Stomach (tissue), 9 donors: Measurements from ENCODE around the gene FAM3B. TPM values are rescaled to one million over a fixed set of nuclear protein-coding genes. Genes with fewer than 3 reads are reported as not detected.

ENCODE experiments used
- DNase-seq, 2 donors: peaks; one replicate each; pipeline versions ENCODE4 v3.0.0 to v3.0.0-alpha.2; 2013 to 2019
- H3K27ac ChIP-seq, 5 donors: fragments of 200-600 bp in 4 of 5; sonication (generic) in 4 of 5; one replicate each; pipeline ENCODE4 v1.5.1; 2013 to 2019; ENCODE audit warnings: mild to moderate bottlenecking in 1 of 5, moderate library complexity in 1 of 5
- H3K27me3 ChIP-seq, 3 donors: fragments of 200-600 bp; sonication (generic); one replicate each; pipeline ENCODE4 v1.5.1; 2017 to 2019; ENCODE audit warnings: mixed run types in 1 of 3
- H3K36me3 ChIP-seq, 4 donors: fragments of 200-600 bp; sonication (generic); 1 replicate in 3 of 4; 2 replicates in 1 of 4; pipeline ENCODE4 v1.5.1; 2016 to 2019
- H3K4me1 ChIP-seq, 4 donors: fragments of 200-600 bp; sonication (generic); one replicate each; pipeline ENCODE4 v1.5.1; 2016 to 2019
- H3K4me3 ChIP-seq, 4 donors: fragments of 200-600 bp; sonication (generic) in 3 of 4; one replicate each; pipeline ENCODE4 v1.5.1; 2016 to 2019; ENCODE audit warnings: mild to moderate bottlenecking in 1 of 4
- H3K9me3 ChIP-seq, 4 donors: fragments of 200-600 bp; sonication (generic); one replicate each; pipeline ENCODE4 v1.5.1; 2016 to 2019
- CTCF ChIP-seq, 7 experiments: fragments of 450-650 bp in 4 of 7; fragments of 200-600 bp in 3 of 7; sonication (generic) in 3 of 7; IDR thresholded peaks; one replicate each; pipeline ENCODE4 v1.5.1; 2016 to 2019; ENCODE audit warnings: antibody characterized with exemption in 7 of 7, control low read depth in 2 of 7, mild to moderate bottlenecking in 1 of 7
- EP300 ChIP-seq: sonication (generic); formaldehyde crosslinking; IDR thresholded peaks from one replicate; pipeline ENCODE4 v1.6.1; 2017; ENCODE audit warnings: antibody characterized with exemption
- POLR2A ChIP-seq, 4 donors: fragments of 450-650 bp; IDR thresholded peaks; one replicate each; pipeline ENCODE4 v1.6.1; 2016; ENCODE audit warnings: antibody characterized with exemption in 4 of 4, control low read depth in 2 of 4, mild to moderate bottlenecking in 1 of 4, moderate library complexity in 1 of 4
- POLR2AphosphoS5 ChIP-seq, 3 donors: sonication (generic); formaldehyde crosslinking; IDR thresholded peaks; one replicate each; pipeline ENCODE4 v1.6.1; 2016; ENCODE audit warnings: antibody characterized with exemption in 3 of 3
- WGBS, 5 donors: extraction: QIAGEN DNeasy Blood & Tissue Kit in 3 of 5; methylation state at CpG; one replicate each; pipeline versions ENCODE4 v1.1.5 to v1.1.7; 2013 to 2018; 5-methylcytosine and 5-hydroxymethylcytosine counted together
- intact Hi-C: fragments of 100-400 bp; cut with DNase I; formaldehyde crosslinking; loops from one replicate; pipeline ENCODE4 v1.15.1; 2023; ENCODE audit warnings: low total_unique reads
- polyA plus RNA-seq, 3 donors: library from polyadenylated mRNA; stranded (reverse); fragments of 200-250 nt; gene quantifications; one replicate each; pipeline ENCODE4 v1.2.3, GENCODE V29; 2013
- total RNA-seq, 5 donors: library from RNA; depleted of rRNA; stranded (reverse); fragments of >200 nt; gene quantifications; one replicate each; pipeline versions ENCODE4 v1.1.0 to v1.2.3, GENCODE V29; 2014 to 2016
- donor health status: healthy with polysubstance abuse.
- donor health status: Bipolar disorder and iron deficiency.
- donor health status: healthy.

The FAM3B gene
- total and polyA plus RNA-seq, 8 donors: 12.3 to 103 (median 89.0) TPM; not detected in 1

- no peaks in the 10 kb centered on the region for H3K9me3 ChIP-seq
Observed at GRCh38 chr21:41399246-41399800, 82.7 kb downstream of the FAM3B start.

GRCh38 chr21:41402231-41402630, 85.6 kb downstream of the FAM3B start:
- intact Hi-C loops: no loop called here
- Histone ChIP-seq H3K36me3 (peaks cover 0 to 90% (median 67%) of the 10 kb centered on the region in 4 donors), H3K4me3 (no peak overlapping the region), H3K4me1 (peaks cover 0 to 8% (median 4%) of the 10 kb centered on the region in 4 donors), H3K27me3 (no peaks in the 10 kb centered on the region), H3K27ac (no peak overlapping the region), H3K9me3 (no peaks in the 10 kb centered on the region)
- WGBS, 5 donors: 93 to 96% (median 93%) methylated on average over 10 to 11 of the region's 11 CpGs
- no peak for DNase-seq
- no peak for TF ChIP-seq POLR2AphosphoS5 (IDR thresholded peaks at IDR 0.05)
- TF ChIP-seq CTCF (IDR thresholded peaks at IDR 0.05): no peak
- no peak for TF ChIP-seq POLR2A (IDR thresholded peaks at IDR 0.05)
- TF ChIP-seq EP300: no peak

More at GRCh38 chr21:41399246-41399800, 82.7 kb downstream of the FAM3B start:
- Histone ChIP-seq H3K27ac (no peak overlapping the region), H3K4me3 (no peak overlapping the region), H3K27me3 (no peaks in the 10 kb centered on the region), H3K36me3 (peaks cover 0 to 84% (median 62%) of the 10 kb centered on the region in 4 donors), H3K4me1 (peaks cover 0 to 23% (median 11%) of the 10 kb centered on the region in 4 donors)
- TF ChIP-seq POLR2A (IDR thresholded peaks at IDR 0.05) (no peak), CTCF (IDR thresholded peaks at IDR 0.05) (no peak), EP300 (no peak), POLR2AphosphoS5 (IDR thresholded peaks at IDR 0.05) (no peak)
- DNase-seq: no peak
- intact Hi-C loops: no loop called here
- WGBS, 5 donors: 72 to 86% (median 77%) methylated on average over 7 of the region's 7 CpGs

DNA sequence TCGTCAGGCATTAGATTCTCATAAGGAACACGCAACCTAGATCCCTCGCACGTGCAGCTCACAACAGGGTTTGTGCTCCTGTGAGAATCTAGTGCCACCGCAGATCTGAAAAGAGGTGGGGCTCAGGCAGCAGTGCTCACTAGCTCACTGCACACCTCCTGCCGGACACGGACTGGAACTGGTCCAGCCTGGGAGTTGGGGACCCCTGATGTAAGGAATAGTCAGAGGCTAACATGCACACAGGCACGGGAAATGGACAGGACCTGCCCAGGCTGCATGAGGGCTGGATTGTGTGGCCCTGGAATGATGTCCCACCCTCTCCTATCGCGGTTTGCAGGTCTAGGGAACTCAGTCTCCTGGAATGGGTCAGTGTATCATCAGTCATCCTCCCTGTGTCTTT, 86.2 kb downstream of the FAM3B start:
- Histone ChIP-seq H3K4me1 (peaks cover 0 to 3% (median 0%) of the 10 kb centered on the region in 4 donors), H3K27me3 (no peaks in the 10 kb centered on the region), H3K4me3 (no peak overlapping the region), H3K36me3 (peaks cover 0 to 90% (median 68%) of the 10 kb centered on the region in 4 donors), H3K9me3 (no peaks in the 10 kb centered on the region), H3K27ac (no peak overlapping the region)
- TF ChIP-seq POLR2AphosphoS5 (IDR thresholded peaks at IDR 0.05): no peak
- no peak for TF ChIP-seq POLR2A (IDR thresholded peaks at IDR 0.05)
- no peak for TF ChIP-seq CTCF (IDR thresholded peaks at IDR 0.05)
- no peak for TF ChIP-seq EP300
- DNase-seq: no peak
- WGBS, 5 donors: 90 to 97% (median 94%) methylated on average over 9 to 10 of the region's 10 CpGs
- intact Hi-C loops: no loop called here

DNA sequence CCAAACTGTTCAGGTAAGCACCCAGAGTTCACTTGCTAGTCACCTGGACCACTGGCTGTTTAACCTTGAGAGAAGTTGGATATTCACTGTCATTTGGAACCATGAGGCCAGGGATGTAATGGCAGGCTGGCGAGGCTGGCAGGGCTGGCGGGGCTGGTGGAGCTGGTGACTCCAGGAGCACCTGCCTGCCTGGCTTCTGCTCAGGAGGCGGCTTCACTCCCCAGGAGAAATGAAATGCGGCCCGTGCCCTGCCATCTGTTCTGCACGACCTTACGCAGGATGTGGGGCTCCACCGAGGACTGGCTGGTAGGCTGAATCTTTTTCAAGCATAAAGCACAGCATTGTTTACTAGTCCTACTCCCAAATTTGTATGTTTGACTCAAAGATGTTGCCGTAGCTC, 86.7 kb downstream of the FAM3B start:
- TF ChIP-seq POLR2AphosphoS5 (IDR thresholded peaks at IDR 0.05) (no peak), CTCF (IDR thresholded peaks at IDR 0.05) (no peak), POLR2A (IDR thresholded peaks at IDR 0.05) (no peak), EP300 (no peak)
- Histone ChIP-seq H3K27ac (no peak overlapping the region), H3K36me3 (peaks cover 0 to 92% (median 70%) of the 10 kb centered on the region in 4 donors), H3K27me3 (no peaks in the 10 kb centered on the region), H3K9me3 (no peaks in the 10 kb centered on the region), H3K4me3 (no peak overlapping the region), H3K4me1 (no peaks in the 10 kb centered on the region)
- intact Hi-C loops: no loop called here
- DNase-seq: no peak
- 89 to 95% (median 92%) methylated on average over 8 to 9 of the region's 9 CpGs for WGBS, 5 donors
